ENCODE measurements around the gene TMEM258. TPM values are rescaled to one million over a fixed set of nuclear protein-coding genes. Genes with fewer than 3 reads are reported as not detected.

Gene TMEM258
- total and polyA plus RNA-seq, 9 of the 15 experiments (the other 6 are each of a cell fraction or from before 2014, with no cell fraction given), result 97.2 to 856 (median 231) TPM

- TF ChIP-seq ESRRA (IDR thresholded peaks at IDR 0.05; ENCODE audit: borderline replicate concordance, low read depth) (peak; percentile 51; the same call in 1 of the 2 replicates), ZKSCAN3 (CRISPR knock-in tag; IDR thresholded peaks at IDR 0.05) (no peak), POLR2B (IDR thresholded peaks at IDR 0.05; ENCODE audit: low read depth, partially characterized antibody) (no peak), ZFP91 (CRISPR knock-in tag; IDR thresholded peaks at IDR 0.05) (no peak)
- TF ChIP-seq, protein P1, sequence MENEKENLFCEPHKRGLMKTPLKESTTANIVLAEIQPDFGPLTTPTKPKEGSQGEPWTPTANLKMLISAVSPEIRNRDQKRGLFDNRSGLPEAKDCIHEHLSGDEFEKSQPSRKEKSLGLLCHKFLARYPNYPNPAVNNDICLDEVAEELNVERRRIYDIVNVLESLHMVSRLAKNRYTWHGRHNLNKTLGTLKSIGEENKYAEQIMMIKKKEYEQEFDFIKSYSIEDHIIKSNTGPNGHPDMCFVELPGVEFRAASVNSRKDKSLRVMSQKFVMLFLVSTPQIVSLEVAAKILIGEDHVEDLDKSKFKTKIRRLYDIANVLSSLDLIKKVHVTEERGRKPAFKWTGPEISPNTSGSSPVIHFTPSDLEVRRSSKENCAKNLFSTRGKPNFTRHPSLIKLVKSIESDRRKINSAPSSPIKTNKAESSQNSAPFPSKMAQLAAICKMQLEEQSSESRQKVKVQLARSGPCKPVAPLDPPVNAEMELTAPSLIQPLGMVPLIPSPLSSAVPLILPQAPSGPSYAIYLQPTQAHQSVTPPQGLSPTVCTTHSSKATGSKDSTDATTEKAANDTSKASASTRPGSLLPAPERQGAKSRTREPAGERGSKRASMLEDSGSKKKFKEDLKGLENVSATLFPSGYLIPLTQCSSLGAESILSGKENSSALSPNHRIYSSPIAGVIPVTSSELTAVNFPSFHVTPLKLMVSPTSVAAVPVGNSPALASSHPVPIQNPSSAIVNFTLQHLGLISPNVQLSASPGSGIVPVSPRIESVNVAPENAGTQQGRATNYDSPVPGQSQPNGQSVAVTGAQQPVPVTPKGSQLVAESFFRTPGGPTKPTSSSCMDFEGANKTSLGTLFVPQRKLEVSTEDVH (IDR thresholded peaks at IDR 0.05; ENCODE audit: low read depth, partially characterized antibody), result no peak
These were observed 44.5 kb downstream of the TMEM258 start (continued) for GRCh38 chr11:61747967-61748285.

Data from K562 (cell line).